Hepatocyte (in vitro differentiated cells): ENCODE measurements around the gene A2ML1.

Experiments
- CTCF ChIP-seq: fragments of 200-600 bp; sonication (generic); IDR thresholded peaks from 2 replicates; pipeline ENCODE4 v1.5.1; 2016; ENCODE audit warnings: antibody characterized with exemption, mild to moderate bottlenecking; ENCODE audit not compliant: poor library complexity
- EZH2 ChIP-seq: fragments of 200-600 bp; sonication (generic); IDR thresholded peaks from 2 replicates; pipeline ENCODE4 v1.6.1; 2016; ENCODE audit warnings: antibody characterized with exemption, mild to moderate bottlenecking, borderline replicate concordance
- EZH2phosphoT487 ChIP-seq: fragments of 200-600 bp; sonication (generic); IDR thresholded peaks from one replicate; pipeline ENCODE4 v1.6.1; 2018; ENCODE audit warnings: antibody characterized with exemption, mild to moderate bottlenecking, low read depth, moderate library complexity; ENCODE audit not compliant: unreplicated experiment, severe bottlenecking

DNA sequence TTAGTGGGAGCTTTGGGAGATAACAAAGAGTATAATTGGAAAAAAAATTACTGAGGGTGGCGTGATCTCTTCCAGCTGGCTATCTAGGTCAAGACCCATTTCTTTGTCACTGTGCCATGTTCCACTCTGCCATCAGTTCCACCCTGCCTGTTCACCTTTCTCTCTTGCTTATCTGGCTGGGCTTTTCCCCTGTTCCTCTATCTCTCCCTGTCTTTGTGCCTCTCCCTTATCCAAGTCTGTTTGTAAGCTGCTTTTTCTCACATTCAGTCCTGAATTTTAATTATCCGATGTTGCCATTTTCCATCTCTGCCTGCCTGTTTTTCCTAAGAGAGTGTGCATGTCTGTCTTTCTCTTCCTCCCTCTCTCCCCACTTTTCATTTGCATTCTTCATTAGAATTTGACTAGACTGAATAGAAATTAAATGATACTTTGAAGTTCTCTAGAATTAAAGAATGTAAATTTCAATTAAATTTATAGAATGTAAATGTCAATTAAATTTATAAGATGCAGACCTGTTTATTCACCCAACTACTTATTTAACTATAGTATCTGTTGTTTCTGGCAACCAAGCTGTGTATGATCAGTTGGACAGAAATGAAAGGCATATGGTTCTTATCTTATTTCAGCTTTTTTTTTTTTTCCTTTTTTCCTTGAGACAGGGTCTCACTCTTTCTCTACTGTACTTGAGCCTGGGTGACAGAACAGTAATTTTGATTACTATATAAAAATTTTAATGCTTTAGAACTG lies 40.9 kb upstream of the A2ML1 start:
- TF ChIP-seq CTCF (no peak), EZH2 (no peak), EZH2phosphoT487 (no peak)
